Endodermal cell (in vitro differentiated cells): ENCODE results near the gene GPR4. TPM values are rescaled to one million over a fixed set of nuclear protein-coding genes. Genes with fewer than 3 reads are reported as not detected.

ENCODE experiments used
- DNase-seq: peaks from one replicate; pipeline ENCODE4 v3.0.0-alpha.2; 2017
- H3K27ac ChIP-seq: 2 replicates; pipeline ENCODE4 v1.5.1; 2013; ENCODE audit warnings: mild to moderate bottlenecking, low read depth, low read length, moderate library complexity
- H3K27me3 ChIP-seq: 2 replicates; pipeline ENCODE4 v1.6.1; 2013; ENCODE audit warnings: mild to moderate bottlenecking, low read length, moderate library complexity; ENCODE audit not compliant: insufficient read depth, control insufficient read depth, poor library complexity, severe bottlenecking
- H3K36me3 ChIP-seq: 2 replicates; pipeline ENCODE4 v1.7.0; 2013; ENCODE audit warnings: mild to moderate bottlenecking, low read length, moderate library complexity; ENCODE audit not compliant: control insufficient read depth, insufficient read depth
- H3K4me1 ChIP-seq: one replicate; pipeline ENCODE4 v1.7.0; 2013; ENCODE audit warnings: low read length; ENCODE audit not compliant: control insufficient read depth, insufficient read depth
- H3K4me3 ChIP-seq: 2 replicates; pipeline ENCODE4 v1.5.1; 2013; ENCODE audit warnings: mild to moderate bottlenecking, low read length, moderate library complexity
- H3K9ac ChIP-seq: 2 replicates; pipeline ENCODE4 v1.6.1; 2013; ENCODE audit warnings: mild to moderate bottlenecking, low read length, moderate library complexity; ENCODE audit not compliant: poor library complexity, severe bottlenecking; ENCODE audit errors: extremely low read depth
- H3K9me3 ChIP-seq: 2 replicates; pipeline ENCODE4 v1.6.1; 2013; ENCODE audit warnings: mild to moderate bottlenecking, low read length, moderate library complexity; ENCODE audit not compliant: control insufficient read depth
- H3K27ac Mint-ChIP-seq: 2 replicates; pipeline ENCODE4 v1.8.0; 2020; ENCODE audit warnings: mixed read lengths
- H3K27me3 Mint-ChIP-seq: 2 replicates; pipeline ENCODE4 v1.8.0; 2021; ENCODE audit warnings: mild to moderate bottlenecking, mixed read lengths; ENCODE audit not compliant: insufficient read depth
- H3K36me3 Mint-ChIP-seq: 2 replicates; pipeline ENCODE4 v1.8.0; 2020; ENCODE audit warnings: low read depth, mixed read lengths
- H3K4me1 Mint-ChIP-seq: 2 replicates; pipeline ENCODE4 v1.8.0; 2020; ENCODE audit warnings: mixed read lengths
- H3K4me3 Mint-ChIP-seq: 2 replicates; pipeline ENCODE4 v1.8.0; 2020; ENCODE audit warnings: mild to moderate bottlenecking, moderate library complexity, mixed read lengths
- H3K9me3 Mint-ChIP-seq: 2 replicates; pipeline ENCODE4 v1.8.0; 2020; ENCODE audit warnings: mild to moderate bottlenecking, mixed read lengths
- CTCF ChIP-seq: fragments of 200-600 bp; sonication (generic); conservative IDR thresholded peaks from 2 replicates; pipeline ENCODE4 v1.5.0; 2021; ENCODE audit warnings: antibody characterized with exemption, mild to moderate bottlenecking
- WGBS, 2 experiments: methylation state at CpG; one replicate each; pipeline versions ENCODE4 v1.1.5 to v1.1.7; 2013; ENCODE audit warnings: missing lambda C conversion rate in 2 of 2, mixed read lengths in 1 of 2; ENCODE audit not compliant: insufficient coverage in 1 of 2, insufficient read length in 1 of 2; 5-methylcytosine and 5-hydroxymethylcytosine counted together
- total RNA-seq, 2 donors: library from RNA; stranded (reverse); fragmentation: NEBNext Ultra II Directional in 1 of 2; extraction: Animal tissue kit (Norgen Biotek cat#: 25700) in 1 of 2; gene quantifications; 2 replicates in 1 of 2; 3 replicates in 1 of 2; pipeline ENCODE4 v1.2.1, GENCODE V29; 2021

The GPR4 gene
- total RNA-seq, 2 donors from 2014 or later, result not detected

- Mint-ChIP-seq H3K9me3 (peaks cover 4% of the 10 kb centered on the region), H3K27ac (no peak overlapping the region), H3K4me3 (no peak overlapping the region), H3K36me3 (no peaks in the 10 kb centered on the region), H3K4me1 (no peaks in the 10 kb centered on the region), H3K27me3 (peaks cover 52% of the 10 kb centered on the region)
- Histone ChIP-seq H3K36me3 (no peaks in the 10 kb centered on the region), H3K4me1 (no peaks in the 10 kb centered on the region), H3K9ac (no peak overlapping the region), H3K27me3 (peaks cover 12% of the 10 kb centered on the region), H3K4me3 (no peak overlapping the region), H3K9me3 (no peaks in the 10 kb centered on the region), H3K27ac (no peak overlapping the region)
- WGBS, 2 experiments, result 56 to 67% methylated on average over 33 to 48 of the region's 48 CpGs
- peak; percentile 73 for TF ChIP-seq CTCF
- peak; percentile 92 for DNase-seq
These were observed 10.9 kb downstream of the GPR4 start for GRCh38 chr19:45591004-45591637.

- Mint-ChIP-seq H3K4me1 (no peaks in the 10 kb centered on the region), H3K9me3 (peaks cover 4% of the 10 kb centered on the region), H3K36me3 (no peaks in the 10 kb centered on the region), H3K4me3 (no peak overlapping the region), H3K27me3 (peaks cover 45% of the 10 kb centered on the region), H3K27ac (no peak overlapping the region)
- Histone ChIP-seq H3K4me3 (no peak overlapping the region), H3K9ac (no peak overlapping the region), H3K36me3 (no peaks in the 10 kb centered on the region), H3K27me3 (peaks cover 12% of the 10 kb centered on the region), H3K4me1 (no peaks in the 10 kb centered on the region), H3K27ac (no peak overlapping the region), H3K9me3 (no peaks in the 10 kb centered on the region)
- no peak for DNase-seq
- no peak for TF ChIP-seq CTCF
- WGBS, 2 experiments, result 71 to 81% methylated on average over 10 to 15 of the region's 15 CpGs
These were observed 11.6 kb downstream of the GPR4 start for GRCh38 chr19:45590300-45591003.

- WGBS, 2 experiments, result 91 to 93% methylated on average over 4 of the region's 4 CpGs
- TF ChIP-seq CTCF, result no peak
- H3K27ac Mint-ChIP-seq, result no peak overlapping the region
These were observed 12.2 kb downstream of the GPR4 start for GRCh38 chr19:45589768-45590167.

More at GRCh38 chr19:45589768-45590167, 12.2 kb downstream of the GPR4 start:
- Mint-ChIP-seq H3K27me3 (peaks cover 44% of the 10 kb centered on the region), H3K9me3 (peaks cover 4% of the 10 kb centered on the region), H3K4me1 (no peaks in the 10 kb centered on the region), H3K36me3 (no peaks in the 10 kb centered on the region), H3K4me3 (no peak overlapping the region)
- H3K4me1 ChIP-seq, result no peaks in the 10 kb centered on the region
- no peaks in the 10 kb centered on the region for H3K36me3 ChIP-seq
- no peak overlapping the region for H3K27ac ChIP-seq
- H3K9me3 ChIP-seq, result no peaks in the 10 kb centered on the region
- H3K9ac ChIP-seq, result no peak overlapping the region
- peaks cover 12% of the 10 kb centered on the region for H3K27me3 ChIP-seq
- H3K4me3 ChIP-seq, result no peak overlapping the region
- DNase-seq, result no peak
